ENCODE measurements around the gene SMIM23. TPM values are rescaled to one million over a fixed set of nuclear protein-coding genes. Genes with fewer than 3 reads are reported as not detected.

The SMIM23 gene
- total and polyA plus RNA-seq, 2 of the 4 experiments (the other 2 are of a cell fraction), result not detected

GRCh38 chr5:171821286-171821685 lies 35.7 kb downstream of the SMIM23 start:
- CTCF ChIA-PET, result no interaction called here
- dilution Hi-C loops (cut with HindIII; ENCODE audit: low sequenced_read_pairs, unreplicated experiment) (no loop called here), in situ Hi-C loops (cut with MboI; ENCODE audit: low sequenced_read_pairs) (no loop called here)

More at GRCh38 chr5:171821286-171821685, 35.7 kb downstream of the SMIM23 start:
- H2BK20ac ChIP-seq (ENCODE audit: low read depth, low read length), result no peak overlapping the region
- intact Hi-C loops (cut with micrococcal nuclease), result no loop called here
- no peak overlapping the region for H3K4ac ChIP-seq (ENCODE audit: low read depth, low read length)
- H2BK5ac ChIP-seq (ENCODE audit: low read depth, low read length, poor library complexity, severe bottlenecking), result no peak overlapping the region
- no peak overlapping the region for H3K14ac ChIP-seq (replicated peaks; ENCODE audit: low read depth, low read length)
- H3K36me3 ChIP-seq (ENCODE audit: control insufficient read depth, insufficient read depth, low read length), result no peaks in the 10 kb centered on the region
- H3K27me3 ChIP-seq (ENCODE audit: control insufficient read depth, insufficient read depth, low read length), result peaks cover 24% of the 10 kb centered on the region
- no peak overlapping the region for H3K9ac ChIP-seq (ENCODE audit: low read depth, low read length)
- POLR2A ChIA-PET (ENCODE audit: unreplicated experiment), result no interaction called here
- no peaks in the 10 kb centered on the region for H4K20me1 ChIP-seq (ENCODE audit: insufficient read depth, low read length)
- H2BK120ac ChIP-seq (ENCODE audit: low read depth, low read length), result no peak overlapping the region
- no peak overlapping the region for H3K4me2 ChIP-seq (ENCODE audit: low read depth, low read length)
- no peak for TF ChIP-seq POLR2A (IDR thresholded peaks at IDR 0.05; ENCODE audit: low read depth, low read length)
- no peak for TF ChIP-seq NFE2L2 (IDR thresholded peaks at IDR 0.05; ENCODE audit: low read depth, low read length)
- no peak for TF ChIP-seq CTCF (conservative IDR thresholded peaks at IDR 0.05; ENCODE audit: low read depth, low read length)
- TF ChIP-seq RCOR1 (IDR thresholded peaks at IDR 0.05; ENCODE audit: insufficient replicate concordance, low read length), result no peak
- TF ChIP-seq RFX5 (IDR thresholded peaks at IDR 0.05; ENCODE audit: low read depth, low read length), result no peak
- no peak for TF ChIP-seq USF2 (IDR thresholded peaks at IDR 0.05; ENCODE audit: low read depth, low read length)
- no peak for TF ChIP-seq MAFK (IDR thresholded peaks at IDR 0.05; ENCODE audit: low read depth, low read length)
- no peak for TF ChIP-seq FOS (IDR thresholded peaks at IDR 0.05; ENCODE audit: low read depth, low read length)
- no peak for TF ChIP-seq MAZ (IDR thresholded peaks at IDR 0.05; ENCODE audit: borderline replicate concordance, low read depth, low read length)
- TF ChIP-seq SMC3 (IDR thresholded peaks at IDR 0.05; ENCODE audit: low read depth, low read length), result no peak
- no peak for TF ChIP-seq RAD21 (IDR thresholded peaks at IDR 0.05; ENCODE audit: low read length)
- no peak for TF ChIP-seq CHD1 (IDR thresholded peaks at IDR 0.05; ENCODE audit: low read depth, low read length)
- no peak for TF ChIP-seq ELK1 (IDR thresholded peaks at IDR 0.05; ENCODE audit: borderline replicate concordance, low read depth, low read length)
- no peak for TF ChIP-seq BHLHE40 (IDR thresholded peaks at IDR 0.05; ENCODE audit: low read depth, low read length)
- no peak for TF ChIP-seq CEBPB (IDR thresholded peaks at IDR 0.05; ENCODE audit: low read depth, low read length)
- TF ChIP-seq MXI1 (IDR thresholded peaks at IDR 0.05; ENCODE audit: borderline replicate concordance, low read depth, low read length), result no peak
- DNase-seq (no peak), ATAC-seq (ENCODE audit: low read depth) (no peak)
- no peaks in the 10 kb centered on the region for H3K4me1 ChIP-seq (ENCODE audit: control insufficient read depth, insufficient read depth, low read length)
- no peak overlapping the region for H3K27ac ChIP-seq (ENCODE audit: insufficient read depth, low read length)
- no peak overlapping the region for H4K5ac ChIP-seq (ENCODE audit: low read depth, low read length)
- H2BK15ac ChIP-seq (ENCODE audit: low read depth, low read length), result no peak overlapping the region
- BruUV-seq (replicated peaks), result no TSS peak
- H3K9me1 ChIP-seq (ENCODE audit: insufficient read depth, low read length), result no peaks in the 10 kb centered on the region
- peaks cover 5% of the 10 kb centered on the region for H3K9me3 ChIP-seq (ENCODE audit: control insufficient read depth, insufficient read depth, low read length)
- H3K4me3 ChIP-seq (ENCODE audit: insufficient read depth, low read depth, low read length), result no peak overlapping the region
- H3K23ac ChIP-seq (ENCODE audit: low read depth, low read length), result no peak overlapping the region
- H4K8ac ChIP-seq (ENCODE audit: low read depth in 2 of 2, low read length in 2 of 2), result no peak overlapping the region
- no peak overlapping the region for H3K56ac ChIP-seq (ENCODE audit: extremely low read depth, insufficient read depth, low read length)
- H3K79me1 ChIP-seq (ENCODE audit: low read depth in 1 of 2, low read length in 2 of 2), result no peaks in the 10 kb centered on the region
- no peak overlapping the region for H4K91ac ChIP-seq (ENCODE audit: insufficient read depth, low read depth, low read length)
- H2AFZ ChIP-seq (replicated peaks; ENCODE audit: low read length, poor library complexity), result no peak overlapping the region
- no CpG with 5 or more reads among the region's 4 CpGs for WGBS, 2 experiments (ENCODE audit: extremely low coverage in 2 of 2, insufficient read length in 1 of 2)
- H2AK5ac ChIP-seq (ENCODE audit: low read depth, low read length), result no peak overlapping the region
- H2AK9ac ChIP-seq (replicated peaks; ENCODE audit: low read depth, low read length, poor library complexity), result no peak overlapping the region
- no peak overlapping the region for H3K18ac ChIP-seq (ENCODE audit: low read depth, low read length)
